ENCODE measurements around the gene MMP24OS.
"Not testable (repeated sequence)": the region's sequence is repeated elsewhere in the genome, so short reads cannot be mapped to it uniquely, and the experiment has no call there.

Gene MMP24OS

GRCh38 chr20:35271904-35272303, 6.0 kb downstream of the MMP24OS start:
- Histone ChIP-seq H3K27me3 (ENCODE audit: insufficient read depth, low read length) (no peaks in the 10 kb centered on the region), H3K4me1 (ENCODE audit: insufficient read depth, low read length) (peaks cover 4% of the 10 kb centered on the region), H3K36me3 (ENCODE audit: insufficient read depth, low read length) (peaks cover 3% of the 10 kb centered on the region), H2AFZ (ENCODE audit: low read depth, low read length) (no peak overlapping the region), H3K4me3 (ENCODE audit: low read length) (no peak overlapping the region), H3K9me3 (ENCODE audit: low read length) (no peaks in the 10 kb centered on the region)

- H3K36me3 ChIP-seq (ENCODE audit: insufficient read depth, low read length), result peaks cover 3% of the 10 kb centered on the region
- H3K27me3 ChIP-seq (ENCODE audit: insufficient read depth, low read length), result no peaks in the 10 kb centered on the region
- no peak overlapping the region for H2AFZ ChIP-seq (ENCODE audit: low read depth, low read length)
- H3K4me3 ChIP-seq (ENCODE audit: low read length), result no peak overlapping the region
- H3K9me3 ChIP-seq (ENCODE audit: low read length), result no peaks in the 10 kb centered on the region
- no peaks in the 10 kb centered on the region for H3K4me1 ChIP-seq (ENCODE audit: insufficient read depth, low read length)
Measured at GRCh38 chr20:35271073-35271882, 6.6 kb downstream of the MMP24OS start.

GRCh38 chr20:35270021-35270902, 7.7 kb downstream of the MMP24OS start:
- Histone ChIP-seq H3K4me3 (ENCODE audit: low read length) (no peak overlapping the region), H3K27me3 (ENCODE audit: insufficient read depth, low read length) (no peaks in the 10 kb centered on the region), H3K36me3 (ENCODE audit: insufficient read depth, low read length) (no peaks in the 10 kb centered on the region), H3K4me1 (ENCODE audit: insufficient read depth, low read length) (no peaks in the 10 kb centered on the region), H2AFZ (ENCODE audit: low read depth, low read length) (no peak overlapping the region), H3K9me3 (ENCODE audit: low read length) (no peaks in the 10 kb centered on the region)

GRCh38 chr20:35269055-35269781, 8.7 kb downstream of the MMP24OS start:
- Histone ChIP-seq H3K36me3 (ENCODE audit: insufficient read depth, low read length) (no peaks in the 10 kb centered on the region), H2AFZ (ENCODE audit: low read depth, low read length) (no peak overlapping the region), H3K27me3 (ENCODE audit: insufficient read depth, low read length) (no peaks in the 10 kb centered on the region), H3K9me3 (ENCODE audit: low read length) (no peaks in the 10 kb centered on the region), H3K4me1 (ENCODE audit: insufficient read depth, low read length) (no peaks in the 10 kb centered on the region), H3K4me3 (ENCODE audit: low read length) (no peak overlapping the region)

- H3K4me1 ChIP-seq (ENCODE audit: insufficient read depth, low read length), result peaks cover 11% of the 10 kb centered on the region
- no peak overlapping the region for H2AFZ ChIP-seq (ENCODE audit: low read depth, low read length)
- no peaks in the 10 kb centered on the region for H3K27me3 ChIP-seq (ENCODE audit: insufficient read depth, low read length)
- H3K4me3 ChIP-seq (ENCODE audit: low read length), result no peak overlapping the region
- no peaks in the 10 kb centered on the region for H3K36me3 ChIP-seq (ENCODE audit: insufficient read depth, low read length)
- H3K9me3 ChIP-seq (ENCODE audit: low read length), result no peaks in the 10 kb centered on the region
Measured at GRCh38 chr20:35267092-35267491, 10.8 kb downstream of the MMP24OS start.

- H3K4me1 ChIP-seq (ENCODE audit: insufficient read depth, low read length), result peaks cover 11% of the 10 kb centered on the region
- H3K27me3 ChIP-seq (ENCODE audit: insufficient read depth, low read length), result no peaks in the 10 kb centered on the region
- H3K9me3 ChIP-seq (ENCODE audit: low read length), result no peaks in the 10 kb centered on the region
- H3K4me3 ChIP-seq (ENCODE audit: low read length), result no peak overlapping the region
- H2AFZ ChIP-seq (ENCODE audit: low read depth, low read length), result no peak overlapping the region
- no peaks in the 10 kb centered on the region for H3K36me3 ChIP-seq (ENCODE audit: insufficient read depth, low read length)
Measured at GRCh38 chr20:35264755-35265154, 13.2 kb downstream of the MMP24OS start.

GRCh38 chr20:35263532-35264341, 14.2 kb downstream of the MMP24OS start:
- H2AFZ ChIP-seq (ENCODE audit: low read depth, low read length), result no peak overlapping the region
- peaks cover 11% of the 10 kb centered on the region for H3K4me1 ChIP-seq (ENCODE audit: insufficient read depth, low read length)
- H3K4me3 ChIP-seq (ENCODE audit: low read length), result no peak overlapping the region
- H3K36me3 ChIP-seq (ENCODE audit: insufficient read depth, low read length), result no peaks in the 10 kb centered on the region
- no peaks in the 10 kb centered on the region for H3K27me3 ChIP-seq (ENCODE audit: insufficient read depth, low read length)
- H3K9me3 ChIP-seq (ENCODE audit: low read length), result no peaks in the 10 kb centered on the region

- peaks cover 11% of the 10 kb centered on the region for H3K4me1 ChIP-seq (ENCODE audit: insufficient read depth, low read length)
- not testable (repeated sequence) for H3K4me3 ChIP-seq (ENCODE audit: low read length); H3K27me3 ChIP-seq (ENCODE audit: insufficient read depth, low read length); H3K9me3 ChIP-seq (ENCODE audit: low read length); H2AFZ ChIP-seq (ENCODE audit: low read depth, low read length); H3K36me3 ChIP-seq (ENCODE audit: insufficient read depth, low read length)
Measured at GRCh38 chr20:35262731-35263531, 15.0 kb downstream of the MMP24OS start.

GRCh38 chr20:35262321-35262720, 15.6 kb downstream of the MMP24OS start:
- peaks cover 11% of the 10 kb centered on the region for H3K4me1 ChIP-seq (ENCODE audit: insufficient read depth, low read length)
- H3K27me3 ChIP-seq (ENCODE audit: insufficient read depth, low read length); H2AFZ ChIP-seq (ENCODE audit: low read depth, low read length); H3K36me3 ChIP-seq (ENCODE audit: insufficient read depth, low read length); H3K4me3 ChIP-seq (ENCODE audit: low read length); H3K9me3 ChIP-seq (ENCODE audit: low read length): not testable (repeated sequence)

- H3K4me3 ChIP-seq (ENCODE audit: low read length), result no peak overlapping the region
- H3K4me1 ChIP-seq (ENCODE audit: insufficient read depth, low read length), result peaks cover 11% of the 10 kb centered on the region
- H3K36me3 ChIP-seq (ENCODE audit: insufficient read depth, low read length), result no peaks in the 10 kb centered on the region
- H2AFZ ChIP-seq (ENCODE audit: low read depth, low read length), result no peak overlapping the region
- no peaks in the 10 kb centered on the region for H3K27me3 ChIP-seq (ENCODE audit: insufficient read depth, low read length)
- H3K9me3 ChIP-seq (ENCODE audit: low read length), result no peaks in the 10 kb centered on the region
Measured at GRCh38 chr20:35260426-35260825, 17.5 kb downstream of the MMP24OS start.

GRCh38 chr20:35257175-35257909, 20.6 kb downstream of the MMP24OS start:
- Histone ChIP-seq H2AFZ (ENCODE audit: low read depth, low read length) (no peak overlapping the region), H3K4me1 (ENCODE audit: insufficient read depth, low read length) (peaks cover 1% of the 10 kb centered on the region), H3K27me3 (ENCODE audit: insufficient read depth, low read length) (no peaks in the 10 kb centered on the region), H3K9me3 (ENCODE audit: low read length) (no peaks in the 10 kb centered on the region), H3K36me3 (ENCODE audit: insufficient read depth, low read length) (no peaks in the 10 kb centered on the region), H3K4me3 (ENCODE audit: low read length) (no peak overlapping the region)

All from neuron (in vitro differentiated cells).